HG03342 (cell line): ENCODE measurements around the gene MYO15B.
"Not testable (repeated sequence)": the region's sequence is repeated elsewhere in the genome, so short reads cannot be mapped to it uniquely, and the experiment has no call there.

Experiments
- ATAC-seq: cut with Tn5 transposase; IDR thresholded peaks from one replicate; pipeline ENCODE4 v1.9.1; 2021; ENCODE audit warnings: mild to moderate bottlenecking, moderate library complexity; ENCODE audit not compliant: unreplicated experiment

Gene MYO15B

GRCh38 chr17:75575197-75575596 lies 12.4 kb upstream of the MYO15B start:
- no peak for ATAC-seq

GRCh38 chr17:75575728-75576127 lies 11.9 kb upstream of the MYO15B start:
- ATAC-seq = no peak

- no peak for ATAC-seq
These were observed 10.9 kb upstream of the MYO15B start for GRCh38 chr17:75576661-75577060.

- ATAC-seq = not testable (repeated sequence)
These were observed 6.4 kb upstream of the MYO15B start for GRCh38 chr17:75581121-75581725.

- ATAC-seq = not testable (repeated sequence)
These were observed 4.4 kb upstream of the MYO15B start for GRCh38 chr17:75583197-75583596.

GRCh38 chr17:75584849-75585175 lies 2.8 kb upstream of the MYO15B start:
- no peak for ATAC-seq

GRCh38 chr17:75588596-75589011 lies 1.0 kb downstream of the MYO15B start:
- ATAC-seq = peak; percentile 5

GRCh38 chr17:75589012-75589918 lies 1.7 kb downstream of the MYO15B start:
- ATAC-seq = peak; percentile 75

GRCh38 chr17:75589919-75590303 lies 2.3 kb downstream of the MYO15B start:
- no peak for ATAC-seq

GRCh38 chr17:75590314-75590761 lies 2.7 kb downstream of the MYO15B start:
- no peak for ATAC-seq

- ATAC-seq = no peak
These were observed 3.5 kb downstream of the MYO15B start for GRCh38 chr17:75590849-75591721.

- ATAC-seq = no peak
These were observed 4.2 kb downstream of the MYO15B start for GRCh38 chr17:75591722-75592302.

- no peak for ATAC-seq
These were observed 4.9 kb downstream of the MYO15B start for GRCh38 chr17:75592348-75593020.

- ATAC-seq = not testable (repeated sequence)
These were observed 5.8 kb downstream of the MYO15B start for GRCh38 chr17:75593430-75593829.

GRCh38 chr17:75594499-75595283 lies 7.1 kb downstream of the MYO15B start:
- no peak for ATAC-seq

- no peak for ATAC-seq
These were observed 7.8 kb downstream of the MYO15B start for GRCh38 chr17:75595284-75595919.

GRCh38 chr17:75595920-75596313 lies 8.3 kb downstream of the MYO15B start:
- ATAC-seq = no peak

- ATAC-seq = no peak
These were observed 8.9 kb downstream of the MYO15B start for GRCh38 chr17:75596320-75597087.
